ENCODE results near the gene CEP170B. TPM values are rescaled to one million over a fixed set of nuclear protein-coding genes. Genes with fewer than 3 reads are reported as not detected.

Gene CEP170B
- total and polyA plus RNA-seq, 2 of the 13 experiments (the other 11 are each of a cell fraction or from before 2014, with no cell fraction given), result 4.3 to 8.8 TPM

DNA sequence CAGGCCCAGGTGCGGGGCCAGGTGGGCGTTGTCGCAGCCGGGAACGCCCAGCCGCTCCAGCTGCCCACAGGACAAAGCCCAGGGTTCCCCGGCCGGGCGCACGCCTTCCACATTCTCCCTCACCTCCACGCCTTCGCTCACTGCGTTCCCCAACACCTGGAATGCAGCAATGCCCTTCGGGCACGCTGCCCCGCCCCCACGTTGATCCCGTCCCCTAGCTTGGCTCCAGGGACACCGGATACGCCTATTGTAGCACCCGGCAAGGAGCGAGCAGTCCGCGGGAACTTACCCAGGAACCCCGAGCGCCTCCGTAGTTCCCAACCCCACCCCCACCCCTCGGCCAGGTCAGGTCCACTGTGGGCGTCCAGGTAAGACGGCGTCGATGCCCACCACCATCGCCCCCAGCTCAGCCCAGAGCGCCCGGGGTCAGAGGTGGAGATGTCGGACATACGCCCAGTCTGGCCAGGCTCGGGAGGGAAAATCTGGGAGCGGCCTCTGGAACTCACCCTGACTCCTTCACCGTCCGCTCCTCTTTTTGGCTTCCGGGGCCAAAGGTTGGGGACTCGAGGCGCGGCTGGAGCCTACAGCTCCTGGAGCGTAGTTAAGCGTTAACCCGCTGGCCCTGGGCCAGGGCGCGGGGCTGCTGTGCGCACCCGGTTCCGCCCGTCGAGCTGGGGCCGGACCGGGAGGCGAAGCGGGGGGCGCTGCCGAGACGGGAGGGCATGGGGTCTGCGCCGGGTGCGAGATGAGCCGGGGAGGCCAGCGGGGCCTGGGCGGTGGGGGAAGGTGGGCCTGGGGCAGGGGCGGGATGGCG lies 594 bp upstream of the CEP170B start:
- H3K9me3 ChIP-seq (ENCODE audit: low read length), result no peaks in the 10 kb centered on the region
- peaks cover 5% of the 10 kb centered on the region for H4K20me1 ChIP-seq (ENCODE audit: insufficient read depth, low read length)
- H3K9ac ChIP-seq (ENCODE audit: insufficient read depth, low read depth, low read length), result peak overlapping the region; percentile 74
- FAIRE-seq (peak; percentile 56), DNase-seq (ENCODE audit: low spot score) (peak; percentile 85), ATAC-seq (peak; percentile 83)
- intact Hi-C loops (cut with micrococcal nuclease; ENCODE audit: unreplicated experiment), result loop anchor here (2.0 kb wide), 2 partner anchors 38 to 96 kb away; no protein-coding TSS in a partner anchor
- H2AFZ ChIP-seq (ENCODE audit: low read length), result no peak overlapping the region
- H3K4me2 ChIP-seq (ENCODE audit: low read depth, low read length), result peak overlapping the region; percentile 87
- in situ Hi-C loops (cut with HindIII; ENCODE audit: extremely low pct_ligation_motif_present, low pct_unique_long_range_greater_than_20kb), result loop anchor here (5.0 kb wide), 2 partner anchors 37 to 97 kb away; no protein-coding TSS in a partner anchor
- ChIA-PET CTCF (ENCODE audit: low intra/inter-chr PET ratio, low total read pairs) (no interaction called here), POLR2A (interaction anchor here (0.6 to 1.9 kb wide), 21 partner anchors 8 to 450 kb away, joined by 3 to 21 read pairs (median 5); partner anchors contain the start of genes AKT1, INF2, PACS2 and SIVA1)
- 3% methylated on average over 12 of the region's 70 CpGs for WGBS (ENCODE audit: low lambda C conversion rate)
- TSS peak; percentile 86 for BruUV-seq (replicated peaks)
- H3K27me3 ChIP-seq (ENCODE audit: control insufficient read depth in 1 of 2, insufficient read depth in 2 of 2, low read length in 2 of 2), result no peaks in the 10 kb centered on the region; a peak in 1 of 5 replicates
- peaks cover 38% of the 10 kb centered on the region for H3K79me2 ChIP-seq (ENCODE audit: insufficient read depth, low read length)
- peak overlapping the region; percentile 86 for H3K27ac ChIP-seq (ENCODE audit: extremely low read length, insufficient read depth, low read length)
- peaks cover 2 to 10% of the 10 kb centered on the region in 2 experiments; a peak in 3 of 5 replicates for H3K36me3 ChIP-seq (replicated peaks in 1 of 2; ENCODE audit: control insufficient read depth in 1 of 2, insufficient read depth in 2 of 2, low read length in 2 of 2)
- peaks cover 25% of the 10 kb centered on the region for H3K4me1 ChIP-seq (ENCODE audit: insufficient read depth, low read length)
- peak overlapping the region; percentile 80 to 91 (median 89) for H3K4me3 ChIP-seq (replicated peaks in 1 of 3; ENCODE audit: insufficient read depth in 1 of 3, low read depth in 2 of 3, low read length in 3 of 3)
- TF ChIP-seq ZNF3 (CRISPR knock-in tag; IDR thresholded peaks at IDR 0.05), result no peak
- 0 out of 2 replicates have a peak, but pooled peaks have one; percentile 76 for TF ChIP-seq ZNF761 (CRISPR knock-in tag; conservative IDR thresholded peaks at IDR 0.05)
- no peak for TF ChIP-seq ZNF629 (CRISPR knock-in tag; conservative IDR thresholded peaks at IDR 0.05)
- TF ChIP-seq SCMH1 (CRISPR knock-in tag; IDR thresholded peaks at IDR 0.05; ENCODE audit: borderline replicate concordance), result no peak
- TF ChIP-seq, protein P1, sequence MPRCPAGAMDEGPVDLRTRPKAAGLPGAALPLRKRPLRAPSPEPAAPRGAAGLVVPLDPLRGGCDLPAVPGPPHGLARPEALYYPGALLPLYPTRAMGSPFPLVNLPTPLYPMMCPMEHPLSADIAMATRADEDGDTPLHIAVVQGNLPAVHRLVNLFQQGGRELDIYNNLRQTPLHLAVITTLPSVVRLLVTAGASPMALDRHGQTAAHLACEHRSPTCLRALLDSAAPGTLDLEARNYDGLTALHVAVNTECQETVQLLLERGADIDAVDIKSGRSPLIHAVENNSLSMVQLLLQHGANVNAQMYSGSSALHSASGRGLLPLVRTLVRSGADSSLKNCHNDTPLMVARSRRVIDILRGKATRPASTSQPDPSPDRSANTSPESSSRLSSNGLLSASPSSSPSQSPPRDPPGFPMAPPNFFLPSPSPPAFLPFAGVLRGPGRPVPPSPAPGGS (CRISPR knock-in tag; IDR thresholded peaks at IDR 0.05), result no peak
- no peak; the same call in 1 of the 2 replicates for TF ChIP-seq ZNF333 (CRISPR knock-in tag; IDR thresholded peaks at IDR 0.05; ENCODE audit: borderline replicate concordance)
- peak; percentile 52; the same call in 1 of the 2 replicates for TF ChIP-seq BCL6 (CRISPR knock-in tag; IDR thresholded peaks at IDR 0.05)
- TF ChIP-seq, protein P2, sequence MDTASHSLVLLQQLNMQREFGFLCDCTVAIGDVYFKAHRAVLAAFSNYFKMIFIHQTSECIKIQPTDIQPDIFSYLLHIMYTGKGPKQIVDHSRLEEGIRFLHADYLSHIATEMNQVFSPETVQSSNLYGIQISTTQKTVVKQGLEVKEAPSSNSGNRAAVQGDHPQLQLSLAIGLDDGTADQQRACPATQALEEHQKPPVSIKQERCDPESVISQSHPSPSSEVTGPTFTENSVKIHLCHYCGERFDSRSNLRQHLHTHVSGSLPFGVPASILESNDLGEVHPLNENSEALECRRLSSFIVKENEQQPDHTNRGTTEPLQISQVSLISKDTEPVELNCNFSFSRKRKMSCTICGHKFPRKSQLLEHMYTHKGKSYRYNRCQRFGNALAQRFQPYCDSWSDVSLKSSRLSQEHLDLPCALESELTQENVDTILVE (CRISPR knock-in tag; IDR thresholded peaks at IDR 0.05), result peak; percentile 99
- no peak for TF ChIP-seq SAFB2 (CRISPR knock-in tag; IDR thresholded peaks at IDR 0.05; ENCODE audit: borderline replicate concordance, low read depth)
- TF ChIP-seq SMAD9 (CRISPR knock-in tag; IDR thresholded peaks at IDR 0.05), result no peak
- TF ChIP-seq, protein P3, sequence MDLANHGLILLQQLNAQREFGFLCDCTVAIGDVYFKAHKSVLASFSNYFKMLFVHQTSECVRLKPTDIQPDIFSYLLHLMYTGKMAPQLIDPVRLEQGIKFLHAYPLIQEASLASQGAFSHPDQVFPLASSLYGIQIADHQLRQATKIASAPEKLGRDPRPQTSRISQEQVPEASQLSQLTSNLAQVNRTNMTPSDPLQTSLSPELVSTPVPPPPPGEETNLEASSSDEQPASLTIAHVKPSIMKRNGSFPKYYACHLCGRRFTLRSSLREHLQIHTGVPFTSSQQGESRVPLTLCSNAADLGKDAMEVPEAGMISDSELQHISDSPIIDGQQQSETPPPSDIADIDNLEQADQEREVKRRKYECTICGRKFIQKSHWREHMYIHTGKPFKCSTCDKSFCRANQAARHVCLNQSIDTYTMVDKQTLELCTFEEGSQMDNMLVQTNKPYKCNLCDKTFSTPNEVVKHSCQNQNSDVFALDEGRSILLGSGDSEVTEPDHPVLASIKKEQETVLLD (CRISPR knock-in tag; IDR thresholded peaks at IDR 0.05; ENCODE audit: low read depth), result peak; percentile 99
- no peak for TF ChIP-seq SALL2 (CRISPR knock-in tag; IDR thresholded peaks at IDR 0.05)
- TF ChIP-seq, protein P4, sequence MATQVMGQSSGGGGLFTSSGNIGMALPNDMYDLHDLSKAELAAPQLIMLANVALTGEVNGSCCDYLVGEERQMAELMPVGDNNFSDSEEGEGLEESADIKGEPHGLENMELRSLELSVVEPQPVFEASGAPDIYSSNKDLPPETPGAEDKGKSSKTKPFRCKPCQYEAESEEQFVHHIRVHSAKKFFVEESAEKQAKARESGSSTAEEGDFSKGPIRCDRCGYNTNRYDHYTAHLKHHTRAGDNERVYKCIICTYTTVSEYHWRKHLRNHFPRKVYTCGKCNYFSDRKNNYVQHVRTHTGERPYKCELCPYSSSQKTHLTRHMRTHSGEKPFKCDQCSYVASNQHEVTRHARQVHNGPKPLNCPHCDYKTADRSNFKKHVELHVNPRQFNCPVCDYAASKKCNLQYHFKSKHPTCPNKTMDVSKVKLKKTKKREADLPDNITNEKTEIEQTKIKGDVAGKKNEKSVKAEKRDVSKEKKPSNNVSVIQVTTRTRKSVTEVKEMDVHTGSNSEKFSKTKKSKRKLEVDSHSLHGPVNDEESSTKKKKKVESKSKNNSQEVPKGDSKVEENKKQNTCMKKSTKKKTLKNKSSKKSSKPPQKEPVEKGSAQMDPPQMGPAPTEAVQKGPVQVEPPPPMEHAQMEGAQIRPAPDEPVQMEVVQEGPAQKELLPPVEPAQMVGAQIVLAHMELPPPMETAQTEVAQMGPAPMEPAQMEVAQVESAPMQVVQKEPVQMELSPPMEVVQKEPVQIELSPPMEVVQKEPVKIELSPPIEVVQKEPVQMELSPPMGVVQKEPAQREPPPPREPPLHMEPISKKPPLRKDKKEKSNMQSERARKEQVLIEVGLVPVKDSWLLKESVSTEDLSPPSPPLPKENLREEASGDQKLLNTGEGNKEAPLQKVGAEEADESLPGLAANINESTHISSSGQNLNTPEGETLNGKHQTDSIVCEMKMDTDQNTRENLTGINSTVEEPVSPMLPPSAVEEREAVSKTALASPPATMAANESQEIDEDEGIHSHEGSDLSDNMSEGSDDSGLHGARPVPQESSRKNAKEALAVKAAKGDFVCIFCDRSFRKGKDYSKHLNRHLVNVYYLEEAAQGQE (IDR thresholded peaks at IDR 0.05; ENCODE audit: borderline replicate concordance in 1 of 2, low read depth in 1 of 2, low read length in 2 of 2), result no peak
- no peak for TF ChIP-seq ZNF496 (CRISPR knock-in tag; IDR thresholded peaks at IDR 0.05; ENCODE audit: insufficient replicate concordance)
- no peak for TF ChIP-seq ZNF224 (CRISPR knock-in tag; IDR thresholded peaks at IDR 0.05)
